Activated T-helper 1 cell treated with Interleukin-2 at 50 U/mL for 16 hours (primary cell): ENCODE measurements around the gene HCFC1.

Experiments used
- DNase-seq: peaks from one replicate; pipeline ENCODE4 v3.0.0-alpha.2; 2020; ENCODE audit warnings: low read depth

The HCFC1 gene

GRCh38 chrX:153939573-153939972 is 32.0 kb downstream of the HCFC1 start:
- no peak for DNase-seq

DNA sequence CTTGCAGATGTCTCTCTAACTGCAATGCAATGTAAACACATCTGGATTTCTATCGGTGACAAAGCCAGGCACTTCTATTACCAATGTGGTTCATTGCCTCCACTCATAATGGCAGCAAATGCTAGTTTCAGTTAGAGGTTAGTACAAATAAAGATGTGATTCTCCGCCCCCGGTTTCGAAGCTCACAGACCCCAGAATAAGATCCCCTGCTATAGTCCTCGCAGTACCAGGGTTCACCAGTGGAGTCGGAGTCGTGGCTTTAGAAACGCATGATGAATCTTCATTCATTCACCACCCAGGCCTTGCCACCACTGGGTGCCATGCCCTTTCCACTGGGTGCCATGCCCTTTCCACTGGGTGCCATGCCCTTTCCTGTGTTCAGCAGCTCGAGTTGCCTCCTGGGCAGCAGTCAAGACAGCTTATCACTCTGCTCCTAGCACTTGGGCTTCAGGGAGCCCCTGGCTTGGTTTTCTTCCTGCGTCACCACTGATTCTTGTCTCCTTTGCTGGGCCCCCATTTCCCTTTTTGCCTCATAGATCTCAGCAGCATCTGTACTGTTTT is 33.3 kb downstream of the HCFC1 start:
- DNase-seq = no peak

DNA sequence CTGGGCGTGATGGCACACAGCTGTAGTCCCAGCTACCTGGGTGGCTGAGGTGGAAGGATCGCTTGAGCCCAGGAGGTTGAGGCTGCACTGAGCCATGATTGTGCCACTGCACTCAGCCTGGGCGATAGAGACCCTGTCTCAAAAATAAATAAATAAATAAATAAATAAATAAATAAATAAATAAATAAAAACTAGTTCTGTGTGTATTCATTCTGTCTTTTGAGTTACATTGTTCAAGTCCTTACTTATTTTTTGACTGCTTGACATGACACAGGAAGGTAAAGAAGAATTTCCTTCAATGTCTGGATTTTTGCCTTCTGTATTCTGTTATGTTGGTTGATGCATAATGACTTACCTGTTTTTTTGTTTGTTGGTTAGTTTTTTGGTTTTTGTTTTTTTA is 34.6 kb downstream of the HCFC1 start:
- no peak for DNase-seq

GRCh38 chrX:153935326-153935851 is 36.2 kb downstream of the HCFC1 start:
- no peak for DNase-seq

GRCh38 chrX:153934762-153935325 is 36.8 kb downstream of the HCFC1 start, which contains the start of gene NAA10:
Gene NAA10 (minus strand): TSS chrX:153935037. CDS start chrX:153934904, 133 bp downstream.
- peak; percentile 44 for DNase-seq

- DNase-seq = no peak
Measured at GRCh38 chrX:153934148-153934761, 37.4 kb downstream of the HCFC1 start.

- DNase-seq = no peak
Measured at GRCh38 chrX:153933748-153934147, 37.9 kb downstream of the HCFC1 start.

DNA sequence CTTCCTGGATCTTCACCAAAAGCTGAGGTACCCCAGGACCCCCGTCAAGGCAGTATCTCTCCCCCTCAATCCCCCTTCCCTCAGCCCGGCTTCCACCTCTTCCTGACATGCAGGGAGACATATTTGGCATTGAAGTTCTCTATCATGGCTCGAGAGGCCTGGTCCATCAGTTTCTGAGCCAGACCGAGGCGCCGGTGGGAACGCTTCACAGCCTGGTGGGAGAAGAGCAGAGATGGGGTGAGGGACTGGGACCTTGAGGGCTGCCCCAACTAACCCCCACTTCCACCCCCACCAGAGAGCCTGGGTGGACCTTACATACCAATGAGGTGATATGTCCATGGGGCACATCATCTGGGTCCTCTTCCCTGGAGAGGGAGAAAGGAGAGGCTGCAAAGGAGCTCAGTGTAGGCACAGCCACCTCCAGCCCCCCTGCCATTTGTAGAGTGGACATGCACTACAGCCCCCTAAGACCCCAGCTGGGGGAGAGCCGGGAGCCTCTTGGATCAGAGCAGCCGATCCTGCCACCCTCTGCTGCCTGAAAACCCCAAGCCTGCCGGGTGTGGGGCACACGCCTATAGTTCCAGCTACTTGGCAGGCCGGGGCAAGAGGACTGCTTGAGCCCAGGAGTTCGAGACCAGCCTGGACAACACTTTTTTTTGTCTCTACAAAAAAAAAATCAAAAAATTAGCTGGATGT is 39.2 kb downstream of the HCFC1 start:
- no peak for DNase-seq

- no peak for DNase-seq
Measured at GRCh38 chrX:153931748-153932147, 39.9 kb downstream of the HCFC1 start.

DNA sequence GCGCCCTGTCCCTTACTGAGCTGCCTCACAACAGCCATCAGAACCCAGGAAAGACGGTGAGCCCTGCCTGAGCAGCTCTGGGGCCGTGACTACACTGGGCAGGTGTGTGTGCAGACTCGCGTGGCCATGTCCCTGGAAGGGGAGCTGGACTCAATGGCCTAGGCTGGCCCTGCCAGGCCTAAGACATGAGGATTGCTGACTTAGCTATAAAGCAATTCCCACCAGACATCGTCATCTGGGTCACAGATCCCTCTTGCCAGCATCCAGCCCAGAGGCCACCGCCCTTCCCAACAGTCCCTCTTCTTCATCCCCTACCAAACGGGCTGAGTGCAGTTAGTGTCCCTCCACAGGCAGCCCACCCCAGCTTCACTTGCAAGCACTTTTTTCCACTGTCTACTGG is 40.5 kb downstream of the HCFC1 start:
- no peak for DNase-seq

DNA sequence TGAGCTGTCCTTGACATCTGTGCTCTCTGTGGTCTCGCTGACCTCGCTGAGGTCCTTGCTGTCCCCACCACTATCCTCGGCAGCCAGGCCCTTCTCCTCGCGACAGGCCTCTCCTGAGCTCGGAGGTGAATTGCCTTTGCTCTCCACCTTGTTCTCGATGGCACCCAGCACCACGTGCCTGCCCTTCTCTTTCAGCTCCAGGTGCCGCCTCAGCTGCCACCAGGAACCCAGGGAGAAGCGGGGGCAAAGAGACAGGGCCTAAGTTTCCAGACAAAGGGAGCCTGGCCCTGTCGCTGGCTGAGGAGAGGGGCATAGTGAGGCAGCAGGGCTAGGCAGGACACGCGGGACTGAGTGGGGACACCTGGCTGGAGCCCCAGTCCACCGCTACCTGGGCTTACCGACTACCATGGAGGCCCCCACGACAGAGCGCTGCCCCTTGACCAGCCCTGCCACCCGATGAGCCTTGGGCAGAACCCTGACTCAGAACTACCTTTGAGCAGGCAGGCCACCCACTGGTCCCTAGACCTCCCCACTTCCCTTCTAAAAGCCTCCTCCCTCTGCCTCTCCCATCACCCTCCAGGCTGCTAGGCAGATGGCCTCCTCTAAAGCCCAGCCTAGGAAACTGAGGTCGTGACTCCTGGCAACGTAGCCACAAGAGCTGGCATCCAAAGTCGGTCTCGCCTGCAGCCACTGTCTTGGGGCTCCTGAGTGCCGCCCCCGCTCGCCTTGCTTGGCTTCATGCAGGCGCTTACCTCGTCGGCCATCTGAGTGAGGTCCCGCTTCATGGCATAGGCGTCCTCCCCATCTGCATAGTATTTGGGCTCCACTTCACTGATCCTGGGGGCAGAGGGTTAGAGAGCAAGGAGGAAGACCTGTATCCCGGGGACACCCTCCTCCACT is 41.4 kb downstream of the HCFC1 start:
- DNase-seq = no peak

DNA sequence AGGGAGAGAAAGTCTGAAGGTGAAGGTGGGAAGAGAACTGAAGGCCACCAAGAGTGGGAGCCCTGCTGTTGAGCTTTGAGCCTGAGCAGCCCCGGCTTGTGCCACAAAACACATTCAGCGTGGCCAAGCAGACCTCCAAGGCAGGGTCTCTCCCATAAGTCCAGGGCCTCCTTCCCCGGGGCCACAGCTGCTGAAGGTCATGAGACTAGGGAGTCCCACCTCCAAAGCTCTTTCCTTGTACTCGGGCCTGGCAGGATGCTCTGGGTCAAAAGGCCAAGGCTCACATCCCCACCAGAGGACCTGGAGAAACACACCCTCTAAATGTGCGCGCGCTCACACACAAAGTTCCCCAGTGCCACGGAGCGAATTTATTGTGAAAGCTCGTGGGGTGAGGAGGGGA is 42.0 kb downstream of the HCFC1 start:
- no peak for DNase-seq

GRCh38 chrX:153928846-153929245 is 42.8 kb downstream of the HCFC1 start:
- no peak for DNase-seq

DNA sequence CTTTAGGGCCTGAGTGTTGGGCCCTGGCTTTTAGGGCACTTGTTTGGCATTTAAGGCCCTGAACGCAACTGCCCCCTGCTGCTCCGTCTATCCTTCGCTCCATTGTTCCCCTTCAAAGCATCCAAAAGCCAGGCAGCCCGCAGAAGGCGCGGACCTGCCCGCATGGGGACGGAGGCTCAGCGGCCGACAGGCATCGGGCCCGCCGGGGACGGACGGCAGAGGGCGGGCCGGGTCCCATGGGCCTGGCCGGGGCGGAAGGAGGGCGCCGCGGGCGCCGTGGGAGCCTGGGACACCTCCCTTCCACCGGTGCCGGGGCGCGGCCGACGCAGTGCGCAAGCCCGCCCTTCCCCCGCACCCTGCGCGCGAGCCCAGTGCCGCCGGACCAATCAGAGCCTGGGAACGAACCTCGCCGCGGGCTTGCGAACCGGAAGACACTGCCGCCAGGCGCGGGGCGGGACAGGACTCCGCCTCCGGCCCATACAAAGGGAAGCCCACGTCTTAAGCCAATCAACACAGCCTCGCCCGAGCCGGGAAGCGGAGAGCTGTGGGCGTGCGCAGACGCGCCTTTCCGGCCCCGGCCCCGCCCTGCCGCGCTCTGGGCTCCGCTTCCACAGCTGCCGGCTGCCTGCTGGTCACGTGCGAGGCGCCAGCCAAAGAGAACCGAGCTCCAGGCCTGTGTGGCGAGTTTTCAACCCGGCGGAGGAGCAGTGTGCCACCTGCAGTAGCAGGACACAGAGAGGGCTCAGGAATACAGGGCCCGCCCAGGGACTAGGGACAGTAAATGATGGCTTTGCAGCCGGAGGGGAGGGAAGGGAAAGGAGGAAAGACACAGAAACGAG is 43.5 kb downstream of the HCFC1 start:
- DNase-seq = peak; percentile 94

GRCh38 chrX:153927672-153927921 is 44.0 kb downstream of the HCFC1 start:
- DNase-seq = no peak

GRCh38 chrX:153926858-153927671 is 44.6 kb downstream of the HCFC1 start:
- peak; percentile 69 for DNase-seq

- no peak for DNase-seq
Measured at GRCh38 chrX:153926552-153926857, 45.1 kb downstream of the HCFC1 start.

DNA sequence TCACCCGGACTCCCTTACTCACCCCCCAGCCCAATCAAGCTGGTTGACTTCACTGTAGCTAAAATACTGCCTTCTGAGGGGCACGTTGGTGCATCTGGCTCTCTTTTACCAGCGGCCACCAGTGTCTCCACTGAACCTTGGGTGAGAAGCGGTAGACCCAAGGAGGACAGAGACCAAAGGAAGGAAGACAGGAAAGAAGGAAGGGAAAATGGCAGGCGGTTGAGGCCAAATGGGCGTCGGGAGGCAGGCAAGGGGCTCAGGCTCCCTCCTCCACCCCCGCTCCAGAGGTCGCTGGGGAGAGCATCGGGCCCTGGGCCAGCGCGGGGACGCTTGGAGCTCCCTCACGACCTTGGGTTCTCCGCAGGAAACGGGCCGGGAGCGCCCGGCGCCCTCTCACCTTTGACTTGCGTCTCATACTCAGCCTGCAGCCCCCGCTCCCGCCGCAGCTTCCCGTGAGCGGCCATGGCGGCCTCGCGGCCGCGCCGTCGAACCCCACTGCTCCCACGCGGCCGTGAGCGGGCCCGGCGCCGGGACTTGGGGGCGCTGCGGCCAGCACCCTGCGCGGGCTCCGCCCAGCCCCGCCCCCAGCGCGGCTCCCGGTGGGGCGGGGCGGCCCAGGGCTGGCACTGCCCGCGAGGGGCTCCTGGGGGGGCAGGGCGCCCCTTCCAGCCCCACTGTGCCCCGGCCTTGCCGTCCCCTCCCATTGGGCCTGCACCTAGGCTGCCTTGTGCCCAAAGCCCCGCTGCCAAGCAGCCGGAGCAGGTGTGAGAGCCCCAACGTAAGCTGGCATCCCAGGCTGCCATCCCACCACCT is 45.7 kb downstream of the HCFC1 start, which contains the start of gene ARHGAP4:
TSS of gene ARHGAP4 (minus strand) at position 526 of the 813 bp plus-strand sequence. CDS start at position 464, 62 bp downstream.
- peak; percentile 24 for DNase-seq

GRCh38 chrX:153925387-153925738 is 46.3 kb downstream of the HCFC1 start:
- DNase-seq = no peak
